GM13976 (cell line): ENCODE results near the gene SMCP.

Source experiments
- DNase-seq: peaks from one replicate; pipeline ENCODE4 v3.0.0; 2012; ENCODE audit warnings: low spot score
- in situ Hi-C: fragments of 300-500 bp; cut with MboI; formaldehyde crosslinking; loops from one replicate; pipeline ENCODE4 v1.12.0; 2022; ENCODE audit warnings: low sequenced_read_pairs, mixed read lengths, inconsistent platforms; ENCODE audit not compliant: unreplicated experiment
- TF ChIP-seq, protein P1 (sequence below): IDR thresholded peaks from 2 replicates; pipeline ENCODE4 v1.5.1; 2012; ENCODE audit warnings: borderline replicate concordance, mild to moderate bottlenecking; ENCODE audit not compliant: insufficient read depth; ENCODE audit errors: extremely low read depth, missing control alignments, control extremely low read depth

SMCP gene, protein sequence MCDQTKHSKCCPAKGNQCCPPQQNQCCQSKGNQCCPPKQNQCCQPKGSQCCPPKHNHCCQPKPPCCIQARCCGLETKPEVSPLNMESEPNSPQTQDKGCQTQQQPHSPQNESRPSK

GRCh38 chr1:152878042-152878441, at the start of gene SMCP:
Gene SMCP (plus strand): TSS chr1:152878322. CDS start chr1:152884423, 6,101 bp downstream.
- TF ChIP-seq, protein P1, sequence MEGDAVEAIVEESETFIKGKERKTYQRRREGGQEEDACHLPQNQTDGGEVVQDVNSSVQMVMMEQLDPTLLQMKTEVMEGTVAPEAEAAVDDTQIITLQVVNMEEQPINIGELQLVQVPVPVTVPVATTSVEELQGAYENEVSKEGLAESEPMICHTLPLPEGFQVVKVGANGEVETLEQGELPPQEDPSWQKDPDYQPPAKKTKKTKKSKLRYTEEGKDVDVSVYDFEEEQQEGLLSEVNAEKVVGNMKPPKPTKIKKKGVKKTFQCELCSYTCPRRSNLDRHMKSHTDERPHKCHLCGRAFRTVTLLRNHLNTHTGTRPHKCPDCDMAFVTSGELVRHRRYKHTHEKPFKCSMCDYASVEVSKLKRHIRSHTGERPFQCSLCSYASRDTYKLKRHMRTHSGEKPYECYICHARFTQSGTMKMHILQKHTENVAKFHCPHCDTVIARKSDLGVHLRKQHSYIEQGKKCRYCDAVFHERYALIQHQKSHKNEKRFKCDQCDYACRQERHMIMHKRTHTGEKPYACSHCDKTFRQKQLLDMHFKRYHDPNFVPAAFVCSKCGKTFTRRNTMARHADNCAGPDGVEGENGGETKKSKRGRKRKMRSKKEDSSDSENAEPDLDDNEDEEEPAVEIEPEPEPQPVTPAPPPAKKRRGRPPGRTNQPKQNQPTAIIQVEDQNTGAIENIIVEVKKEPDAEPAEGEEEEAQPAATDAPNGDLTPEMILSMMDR, result peak; percentile 20
- DNase-seq, result no peak
- in situ Hi-C loops, result loop anchor here (10.0 kb wide), 1 partner anchor 47 kb away; no protein-coding TSS in a partner anchor

GRCh38 chr1:152836870-152837269, 41.3 kb upstream of the SMCP start:
- in situ Hi-C loops, result no loop called here
- no peak for DNase-seq
- TF ChIP-seq, protein P1, result no peak

DNA sequence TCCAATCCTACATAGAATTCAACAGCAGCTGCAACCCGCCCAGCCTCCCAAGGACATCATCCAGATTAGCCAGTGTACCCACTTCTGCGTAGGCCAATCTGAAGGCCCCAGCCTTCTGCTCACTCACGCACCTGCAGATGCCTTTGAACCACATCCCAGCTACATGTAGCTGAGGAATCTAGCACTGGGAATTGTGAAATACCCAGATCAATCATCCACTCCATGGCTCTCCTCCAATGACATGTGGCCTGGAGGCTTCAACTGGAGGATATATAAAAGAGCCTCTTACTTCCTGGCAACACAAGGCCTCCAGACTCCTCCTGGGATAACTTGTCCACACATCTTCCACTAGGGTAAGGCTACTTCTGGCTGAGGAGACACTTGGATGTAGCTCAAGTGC, 35.6 kb upstream of the SMCP start, which contains the start of gene LCE6A:
LCE6A (plus strand) TSS at position 301 of the 400 bp plus-strand sequence. CDS start 665 bp downstream, outside the sequence.
- TF ChIP-seq, protein P1, result no peak
- DNase-seq, result no peak
- in situ Hi-C loops, result no loop called here

- no peak for DNase-seq
- in situ Hi-C loops, result no loop called here
- TF ChIP-seq, protein P1, result no peak
Observed at GRCh38 chr1:152855661-152856060, 22.5 kb upstream of the SMCP start.

GRCh38 chr1:152858062-152858461, 20.1 kb upstream of the SMCP start:
- in situ Hi-C loops, result no loop called here
- TF ChIP-seq, protein P1, result no peak
- no peak for DNase-seq

DNA sequence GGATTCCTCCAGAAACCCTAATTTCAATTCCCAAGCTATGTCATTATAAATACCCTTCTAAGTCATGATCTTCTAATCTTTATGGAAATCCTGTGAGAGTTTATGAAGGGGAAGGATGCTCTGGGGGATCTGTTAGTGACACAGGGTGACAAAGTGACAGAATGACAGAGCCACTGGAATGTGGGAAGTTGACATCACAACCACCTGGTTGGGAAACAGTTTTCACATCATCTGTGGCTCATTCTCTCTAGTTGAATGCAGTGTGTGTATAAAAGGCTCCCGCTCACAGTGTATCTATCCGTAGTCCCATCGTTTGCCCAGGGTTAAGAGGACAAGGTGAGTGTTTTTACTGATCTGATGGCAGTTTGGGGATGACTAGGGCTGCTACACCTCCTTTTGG, 18.4 kb upstream of the SMCP start, which contains the start of gene LCE7A:
LCE7A (plus strand) TSS at position 301 of the 400 bp plus-strand sequence. CDS start 702 bp downstream, outside the sequence.
- DNase-seq, result no peak
- in situ Hi-C loops, result no loop called here
- TF ChIP-seq, protein P1, result no peak

DNA sequence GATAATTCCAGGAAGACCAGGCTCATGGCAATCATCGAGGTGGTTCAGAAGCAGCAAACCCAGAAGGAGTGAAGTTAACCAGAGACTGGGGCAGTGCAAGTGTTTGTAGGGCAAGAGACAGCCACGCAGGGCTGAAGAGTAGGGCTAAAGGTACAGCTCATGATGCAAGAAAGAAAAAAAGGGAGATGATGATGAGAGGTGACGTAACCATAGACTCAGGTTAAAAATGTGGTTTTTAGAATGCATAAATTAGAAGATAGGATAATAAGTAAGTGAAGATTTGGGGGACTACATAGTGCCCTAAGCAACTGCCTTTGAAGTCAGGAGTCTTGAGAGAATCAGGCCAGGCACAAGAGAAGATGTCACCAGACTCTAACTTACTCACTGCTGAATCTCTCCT, 18.0 kb upstream of the SMCP start:
- DNase-seq, result no peak
- TF ChIP-seq, protein P1, result no peak
- in situ Hi-C loops, result no loop called here
